Loucy (cell line): ENCODE data around the gene TMEM156.
"Not testable (repeated sequence)": the region's sequence is repeated elsewhere in the genome, so short reads cannot be mapped to it uniquely, and the experiment has no call there.

Experiments
- H2AFZ ChIP-seq: fragments of 200-600 bp; sonication (generic); 2 replicates; pipeline ENCODE4 v1.6.0; 2016; ENCODE audit warnings: antibody characterized with exemption, mild to moderate bottlenecking, low read length, moderate library complexity
- H3F3A ChIP-seq: fragments of 200-600 bp; 2 replicates; pipeline ENCODE4 v1.6.0; 2016; ENCODE audit warnings: antibody characterized with exemption, low read depth, mild to moderate bottlenecking
- H3K27me3 ChIP-seq: fragments of 200-600 bp; sonication (generic); 2 replicates; pipeline ENCODE4 v1.6.1; 2014; ENCODE audit warnings: low read length, mild to moderate bottlenecking; ENCODE audit not compliant: insufficient read depth, poor library complexity, severe bottlenecking
- H3K36me3 ChIP-seq: fragments of 200-600 bp; sonication (generic); 2 replicates; pipeline ENCODE4 v1.6.1; 2016; ENCODE audit warnings: low read length; ENCODE audit not compliant: insufficient read depth
- H3K4me1 ChIP-seq: fragments of 200-600 bp; sonication (generic); 2 replicates; pipeline ENCODE4 v1.5.1; 2014; ENCODE audit warnings: low read length, mild to moderate bottlenecking; ENCODE audit not compliant: insufficient read depth, poor library complexity, severe bottlenecking
- H3K4me2 ChIP-seq: fragments of 200-600 bp; sonication (generic); 2 replicates; pipeline ENCODE4 v1.6.0; 2014; ENCODE audit warnings: antibody characterized with exemption, low read length, low read depth, mild to moderate bottlenecking; ENCODE audit not compliant: poor library complexity, severe bottlenecking
- H3K4me3 ChIP-seq: fragments of 200-600 bp; sonication (generic); 2 replicates; pipeline ENCODE4 v1.5.1; 2014; ENCODE audit warnings: low read length, mild to moderate bottlenecking, mixed read lengths; ENCODE audit not compliant: poor library complexity, severe bottlenecking
- H3K79me2 ChIP-seq: fragments of 200-600 bp; sonication (generic); 2 replicates; pipeline ENCODE4 v1.6.1; 2014; ENCODE audit warnings: low read length; ENCODE audit not compliant: insufficient read depth
- H3K9ac ChIP-seq: fragments of 200-600 bp; sonication (generic); 2 replicates; pipeline ENCODE4 v1.6.0; 2014; ENCODE audit warnings: mild to moderate bottlenecking, low read depth, low read length, moderate library complexity; ENCODE audit not compliant: poor library complexity, severe bottlenecking
- H3K9me2 ChIP-seq: fragments of 200-600 bp; sonication (generic); replicated peaks from 2 replicates; pipeline ENCODE4 v1.6.1; 2016; ENCODE audit warnings: low read depth, low read length, mixed read lengths
- H3K9me3 ChIP-seq: fragments of 200-600 bp; sonication (generic); 2 replicates; pipeline ENCODE4 v1.6.1; 2014; ENCODE audit warnings: mild to moderate bottlenecking, antibody characterized with exemption, low read length, low read depth; ENCODE audit not compliant: insufficient read depth
- H4K20me1 ChIP-seq: fragments of 200-600 bp; sonication (generic); 2 replicates; pipeline ENCODE4 v1.6.0; 2014; ENCODE audit warnings: antibody characterized with exemption, low read length, mild to moderate bottlenecking; ENCODE audit not compliant: insufficient read depth, poor library complexity, severe bottlenecking
- CTCF ChIP-seq: fragments of 200-600 bp; sonication (generic); conservative IDR thresholded peaks from 2 replicates; pipeline ENCODE4 v1.5.1; 2014; ENCODE audit warnings: mild to moderate bottlenecking, antibody characterized with exemption, low read length
- EZH2phosphoT487 ChIP-seq: fragments of 200-600 bp; IDR thresholded peaks from 2 replicates; pipeline ENCODE4 v1.6.1; 2018; ENCODE audit warnings: antibody characterized with exemption, mild to moderate bottlenecking, moderate library complexity, borderline replicate concordance

Gene TMEM156

GRCh38 chr4:38993683-38994082 lies 38.5 kb downstream of the TMEM156 start:
- Histone ChIP-seq H3K9ac (no peak overlapping the region), H3K79me2 (no peaks in the 10 kb centered on the region)
- peak; percentile 60 for TF ChIP-seq CTCF
- no peak for TF ChIP-seq EZH2phosphoT487

GRCh38 chr4:38990241-38990640 lies 42.0 kb downstream of the TMEM156 start:
- H3K9ac ChIP-seq: no peak overlapping the region
- H3K9me3 ChIP-seq: no peaks in the 10 kb centered on the region
- no peaks in the 10 kb centered on the region for H3F3A ChIP-seq
- no peak for TF ChIP-seq EZH2phosphoT487
- no peak for TF ChIP-seq CTCF
- no peaks in the 10 kb centered on the region for H4K20me1 ChIP-seq
- H3K4me2 ChIP-seq: no peak overlapping the region
- H3K4me3 ChIP-seq: no peak overlapping the region
- no peaks in the 10 kb centered on the region for H3K79me2 ChIP-seq
- H3K4me1 ChIP-seq: peaks cover 18% of the 10 kb centered on the region
- no peaks in the 10 kb centered on the region for H3K27me3 ChIP-seq
- no peaks in the 10 kb centered on the region for H3K9me2 ChIP-seq
- no peaks in the 10 kb centered on the region for H3K36me3 ChIP-seq
- no peak overlapping the region for H2AFZ ChIP-seq

More at GRCh38 chr4:38993683-38994082, 38.5 kb downstream of the TMEM156 start:
- no peak overlapping the region for H2AFZ ChIP-seq
- no peaks in the 10 kb centered on the region for H3K9me2 ChIP-seq
- no peak overlapping the region for H3K4me2 ChIP-seq
- H3K9me3 ChIP-seq: no peaks in the 10 kb centered on the region
- no peaks in the 10 kb centered on the region for H3K27me3 ChIP-seq
- H3K4me1 ChIP-seq: no peaks in the 10 kb centered on the region
- no peaks in the 10 kb centered on the region for H4K20me1 ChIP-seq
- H3K36me3 ChIP-seq: no peaks in the 10 kb centered on the region
- no peak overlapping the region for H3K4me3 ChIP-seq
- H3F3A ChIP-seq: no peaks in the 10 kb centered on the region

- Histone ChIP-seq H3K4me3 (no peak overlapping the region), H3F3A (no peaks in the 10 kb centered on the region), H3K9me2 (no peaks in the 10 kb centered on the region), H3K36me3 (no peaks in the 10 kb centered on the region), H3K9ac (no peak overlapping the region), H3K79me2 (no peaks in the 10 kb centered on the region), H4K20me1 (no peaks in the 10 kb centered on the region), H3K9me3 (no peaks in the 10 kb centered on the region), H3K4me2 (no peak overlapping the region), H3K27me3 (no peaks in the 10 kb centered on the region), H2AFZ (no peak overlapping the region), H3K4me1 (peaks cover 26% of the 10 kb centered on the region)
- TF ChIP-seq EZH2phosphoT487: no peak
- no peak for TF ChIP-seq CTCF
Observed at GRCh38 chr4:38989487-38989886, 42.7 kb downstream of the TMEM156 start.

- H3K4me3 ChIP-seq, H3K9me2 ChIP-seq, H3K9ac ChIP-seq, H3K4me2 ChIP-seq, H3K79me2 ChIP-seq, H3K9me3 ChIP-seq, H2AFZ ChIP-seq, H3F3A ChIP-seq, H4K20me1 ChIP-seq, H3K27me3 ChIP-seq, H3K36me3 ChIP-seq: not testable (repeated sequence)
- H3K4me1 ChIP-seq: peaks cover 37% of the 10 kb centered on the region
Observed at GRCh38 chr4:38988353-38988752, 43.9 kb downstream of the TMEM156 start.
